GM12878 (cell line): ENCODE measurements around the gene C6orf15. TPM values are rescaled to one million over a fixed set of nuclear protein-coding genes. Genes with fewer than 3 reads are reported as not detected.

ENCODE experiments used
- ATAC-seq: fragments of 200-7000 bp; cut with Tn5 transposase; 3 replicates; pipeline ENCODE4 v1.9.1; 2020; ENCODE audit warnings: mild to moderate bottlenecking, moderate library complexity
- BruUV-seq: library from RNA; stranded (reverse); fragments of 400-500 nt; replicated peaks from 2 replicates; lab custom pipeline; 2021; lab: Mats Ljungman, UMichigan
- CTCF ChIA-PET: fragments of 300-600 bp; sonication (Branson Sonifier 250); formaldehyde crosslinking; extraction: SDS; loops from one replicate; lab custom pipeline; 2021; ENCODE audit warnings: inconsistent platforms; lab: Yijun Ruan, JAX
- POLR2A ChIA-PET: fragments of 350-600 bp; formaldehyde crosslinking; extraction: SDS; loops from one replicate; lab custom pipeline; 2021; ENCODE audit warnings: inconsistent platforms; lab: Charles Lee
- RAD21 ChIA-PET: fragments of 300-600 bp; sonication (Branson Sonifier 250); formaldehyde crosslinking; loops from one replicate; lab custom pipeline; 2023; ENCODE audit warnings: antibody characterized with exemption; ENCODE audit not compliant: unreplicated experiment; lab: Charles Lee
- SMC1A ChIA-PET: fragments of 300-600 bp; sonication (Branson Sonifier 250); formaldehyde crosslinking; loops from one replicate; lab custom pipeline; 2023; ENCODE audit not compliant: unreplicated experiment, uncharacterized antibody; lab: Charles Lee
- DNase-seq: peaks from one replicate; pipeline ENCODE4 v3.0.0-alpha.2; 2011; ENCODE audit warnings: low read depth, low spot score
- FAIRE-seq: peaks from 3 replicates; lab custom pipeline; 2011; peaks lifted over from hg19 to GRCh38; lab: Jason Lieb, UNC
- H2AFZ ChIP-seq: 2 replicates; pipeline ENCODE4 v1.6.0; 2011; ENCODE audit warnings: low read depth, low read length, control low read depth; ENCODE audit not compliant: control insufficient read depth
- H3K27ac ChIP-seq: 2 replicates; pipeline ENCODE4 v1.5.1; 2011; ENCODE audit warnings: control low read depth; ENCODE audit not compliant: control insufficient read depth, insufficient read depth
- H3K27me3 ChIP-seq, 2 experiments: replicated peaks in 1 of 2; 2 replicates each; pipeline versions ENCODE4 v1.6.0 to v1.6.1; 2011; ENCODE audit warnings: low read length in 1 of 2; ENCODE audit not compliant: control insufficient read depth in 2 of 2, insufficient read depth in 2 of 2
- H3K36me3 ChIP-seq, 2 experiments: 2 replicates each; pipeline ENCODE4 v1.5.1; 2011; ENCODE audit warnings: low read length in 1 of 2; ENCODE audit not compliant: control insufficient read depth in 2 of 2, insufficient read depth in 2 of 2
- H3K4me1 ChIP-seq: 2 replicates; pipeline ENCODE4 v1.6.1; 2011; ENCODE audit warnings: mild to moderate bottlenecking, low read length, moderate library complexity, mixed read lengths; ENCODE audit not compliant: control insufficient read depth, insufficient read depth
- H3K4me2 ChIP-seq: 2 replicates; pipeline ENCODE4 v1.6.0; 2011; ENCODE audit warnings: control low read depth; ENCODE audit not compliant: control insufficient read depth, insufficient read depth
- H3K4me3 ChIP-seq: fragments of 200-600 bp; sonication (generic); 2 replicates; pipeline ENCODE4 v1.5.1; 2016
- H3K79me2 ChIP-seq: 2 replicates; pipeline ENCODE4 v1.6.0; 2011; ENCODE audit warnings: low read length; ENCODE audit not compliant: control insufficient read depth, insufficient read depth
- H3K9ac ChIP-seq: 2 replicates; pipeline ENCODE4 v1.8.0; 2011; ENCODE audit warnings: low read length, control low read depth, mixed read lengths; ENCODE audit not compliant: control insufficient read depth, insufficient read depth
- H3K9me3 ChIP-seq: replicated peaks from 3 replicates; pipeline ENCODE4 v1.5.1; 2011; ENCODE audit warnings: mild to moderate bottlenecking, low read length; ENCODE audit not compliant: control insufficient read depth, insufficient read depth
- H4K20me1 ChIP-seq: 2 replicates; pipeline ENCODE4 v1.6.0; 2011; ENCODE audit not compliant: control insufficient read depth, insufficient read depth
- MEF2A ChIP-seq: IDR thresholded peaks from 2 replicates; pipeline ENCODE4 v1.6.1; 2011; ENCODE audit warnings: low read depth, mild to moderate bottlenecking, low read length, moderate library complexity; ENCODE audit not compliant: insufficient read depth
- SREBF1 ChIP-seq: IDR thresholded peaks from 2 replicates; pipeline ENCODE4 v1.6.1; 2012; ENCODE audit warnings: mild to moderate bottlenecking, low read length
- TCF12 ChIP-seq: IDR thresholded peaks from 2 replicates; pipeline ENCODE4 v1.6.1; 2011; ENCODE audit warnings: low read depth, mild to moderate bottlenecking, low read length
- ZNF217 ChIP-seq: fragments of 450-650 bp; IDR thresholded peaks from 2 replicates; pipeline ENCODE4 v1.6.1; 2017; ENCODE audit warnings: antibody characterized with exemption, mild to moderate bottlenecking
- WGBS: methylation state at CpG from one replicate; pipeline ENCODE4 v1.1.6; 2016; ENCODE audit warnings: low lambda C conversion rate; ENCODE audit not compliant: insufficient replicate concordance, insufficient coverage; ENCODE audit errors: missing lambda C conversion rate; 5-methylcytosine and 5-hydroxymethylcytosine counted together
- in situ Hi-C: fragments of 300-500 bp; cut with MboI; formaldehyde crosslinking; loops from 9 replicates; pipeline ENCODE4 v1.14.3; 2018; ENCODE audit warnings: mixed read lengths
- intact Hi-C: fragments of 100-400 bp; cut with micrococcal nuclease; formaldehyde crosslinking; loops from one replicate; pipeline ENCODE4 v1.14.2; 2022; ENCODE audit not compliant: unreplicated experiment
- polyA plus RNA-seq, 11 experiments: library from polyadenylated mRNA; depleted of rRNA in 4 of 11; unstranded in 6 of 11; stranded (reverse) in 5 of 11; fragments of >200 nt; fragmentation: Nextera tagmentation in 4 of 11; fragmentation: Illumina TruSeq in 1 of 11; extraction: Ambion mirVana in 4 of 11; extraction: Trizol in 1 of 11; gene quantifications; 1 replicate in 1 of 11; 2 replicates in 10 of 11; pipeline versions ENCODE4 v1.2.1 to v1.2.3, GENCODE V29; 2011 to 2016; ENCODE audit warnings: inconsistent platforms in 2 of 11, missing spikeins in 2 of 11, low read depth in 1 of 11
- total RNA-seq, 4 experiments: library from RNA; depleted of rRNA in 3 of 4; stranded (reverse); fragments of >200 nt in 3 of 4; fragmentation: Illumina TruSeq in 1 of 4; extraction: Trizol in 1 of 4; gene quantifications; 2 replicates each; pipeline versions ENCODE4 v1.2.1 to v1.2.3, GENCODE V29; 2013 to 2021
- TF ChIP-seq, protein P1 (sequence below): fragments of 150-350 bp; IDR thresholded peaks from 2 replicates; pipeline ENCODE4 v1.6.1; 2014; ENCODE audit warnings: mild to moderate bottlenecking, low read depth, low read length
- TF ChIP-seq, protein P2 (sequence below): IDR thresholded peaks from 2 replicates; pipeline ENCODE4 v1.6.1; 2012; ENCODE audit warnings: low read depth, low read length, improper control_type of control experiment
- TF ChIP-seq, protein P3 (sequence below): fragments of 450-650 bp; conservative IDR thresholded peaks from 2 replicates; pipeline ENCODE4 v1.6.1; 2017; ENCODE audit warnings: mild to moderate bottlenecking, moderate library complexity
- TF ChIP-seq, protein P4 (sequence below): fragments of 450-650 bp; IDR thresholded peaks from 2 replicates; pipeline ENCODE4 v1.6.1; 2016; ENCODE audit warnings: mild to moderate bottlenecking

C6orf15 gene
- total and polyA plus RNA-seq, 10 of the 15 experiments (the other 5 are each of a cell fraction or from before 2014, with no cell fraction given): not detected

GRCh38 chr6:31110825-31111582 lies 1.4 kb downstream of the C6orf15 start (continued):
- TF ChIP-seq, protein P1, sequence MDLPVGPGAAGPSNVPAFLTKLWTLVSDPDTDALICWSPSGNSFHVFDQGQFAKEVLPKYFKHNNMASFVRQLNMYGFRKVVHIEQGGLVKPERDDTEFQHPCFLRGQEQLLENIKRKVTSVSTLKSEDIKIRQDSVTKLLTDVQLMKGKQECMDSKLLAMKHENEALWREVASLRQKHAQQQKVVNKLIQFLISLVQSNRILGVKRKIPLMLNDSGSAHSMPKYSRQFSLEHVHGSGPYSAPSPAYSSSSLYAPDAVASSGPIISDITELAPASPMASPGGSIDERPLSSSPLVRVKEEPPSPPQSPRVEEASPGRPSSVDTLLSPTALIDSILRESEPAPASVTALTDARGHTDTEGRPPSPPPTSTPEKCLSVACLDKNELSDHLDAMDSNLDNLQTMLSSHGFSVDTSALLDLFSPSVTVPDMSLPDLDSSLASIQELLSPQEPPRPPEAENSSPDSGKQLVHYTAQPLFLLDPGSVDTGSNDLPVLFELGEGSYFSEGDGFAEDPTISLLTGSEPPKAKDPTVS: no peak
- TF ChIP-seq ZNF217 (no peak), TCF12 (no peak), MEF2A (no peak)
- TF ChIP-seq, protein P2, sequence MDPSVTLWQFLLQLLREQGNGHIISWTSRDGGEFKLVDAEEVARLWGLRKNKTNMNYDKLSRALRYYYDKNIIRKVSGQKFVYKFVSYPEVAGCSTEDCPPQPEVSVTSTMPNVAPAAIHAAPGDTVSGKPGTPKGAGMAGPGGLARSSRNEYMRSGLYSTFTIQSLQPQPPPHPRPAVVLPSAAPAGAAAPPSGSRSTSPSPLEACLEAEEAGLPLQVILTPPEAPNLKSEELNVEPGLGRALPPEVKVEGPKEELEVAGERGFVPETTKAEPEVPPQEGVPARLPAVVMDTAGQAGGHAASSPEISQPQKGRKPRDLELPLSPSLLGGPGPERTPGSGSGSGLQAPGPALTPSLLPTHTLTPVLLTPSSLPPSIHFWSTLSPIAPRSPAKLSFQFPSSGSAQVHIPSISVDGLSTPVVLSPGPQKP: no peak

GRCh38 chr6:31107052-31107451 lies 5.3 kb downstream of the C6orf15 start:
- ChIA-PET SMC1A (no interaction called here), RAD21 (no interaction called here), CTCF (no interaction called here), POLR2A (no interaction called here)
- H2AFZ ChIP-seq: no peak overlapping the region
- 33% methylated on average over 4 of the region's 4 CpGs for WGBS
- H3K4me3 ChIP-seq: no peak overlapping the region
- in situ Hi-C loops (no loop called here), intact Hi-C loops (no loop called here)
- no peak overlapping the region for H3K9ac ChIP-seq
- no TSS peak for BruUV-seq
- no peak overlapping the region for H3K27ac ChIP-seq
- no peak for TF ChIP-seq SREBF1
- TF ChIP-seq, protein P3, sequence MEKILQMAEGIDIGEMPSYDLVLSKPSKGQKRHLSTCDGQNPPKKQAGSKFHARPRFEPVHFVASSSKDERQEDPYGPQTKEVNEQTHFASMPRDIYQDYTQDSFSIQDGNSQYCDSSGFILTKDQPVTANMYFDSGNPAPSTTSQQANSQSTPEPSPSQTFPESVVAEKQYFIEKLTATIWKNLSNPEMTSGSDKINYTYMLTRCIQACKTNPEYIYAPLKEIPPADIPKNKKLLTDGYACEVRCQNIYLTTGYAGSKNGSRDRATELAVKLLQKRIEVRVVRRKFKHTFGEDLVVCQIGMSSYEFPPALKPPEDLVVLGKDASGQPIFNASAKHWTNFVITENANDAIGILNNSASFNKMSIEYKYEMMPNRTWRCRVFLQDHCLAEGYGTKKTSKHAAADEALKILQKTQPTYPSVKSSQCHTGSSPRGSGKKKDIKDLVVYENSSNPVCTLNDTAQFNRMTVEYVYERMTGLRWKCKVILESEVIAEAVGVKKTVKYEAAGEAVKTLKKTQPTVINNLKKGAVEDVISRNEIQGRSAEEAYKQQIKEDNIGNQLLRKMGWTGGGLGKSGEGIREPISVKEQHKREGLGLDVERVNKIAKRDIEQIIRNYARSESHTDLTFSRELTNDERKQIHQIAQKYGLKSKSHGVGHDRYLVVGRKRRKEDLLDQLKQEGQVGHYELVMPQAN: no peak
- TF ChIP-seq, protein P4, sequence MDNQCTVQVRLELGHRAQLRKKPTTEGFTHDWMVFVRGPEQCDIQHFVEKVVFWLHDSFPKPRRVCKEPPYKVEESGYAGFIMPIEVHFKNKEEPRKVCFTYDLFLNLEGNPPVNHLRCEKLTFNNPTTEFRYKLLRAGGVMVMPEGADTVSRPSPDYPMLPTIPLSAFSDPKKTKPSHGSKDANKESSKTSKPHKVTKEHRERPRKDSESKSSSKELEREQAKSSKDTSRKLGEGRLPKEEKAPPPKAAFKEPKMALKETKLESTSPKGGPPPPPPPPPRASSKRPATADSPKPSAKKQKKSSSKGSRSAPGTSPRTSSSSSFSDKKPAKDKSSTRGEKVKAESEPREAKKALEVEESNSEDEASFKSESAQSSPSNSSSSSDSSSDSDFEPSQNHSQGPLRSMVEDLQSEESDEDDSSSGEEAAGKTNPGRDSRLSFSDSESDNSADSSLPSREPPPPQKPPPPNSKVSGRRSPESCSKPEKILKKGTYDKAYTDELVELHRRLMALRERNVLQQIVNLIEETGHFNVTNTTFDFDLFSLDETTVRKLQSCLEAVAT: no peak
- no peaks in the 10 kb centered on the region for H3K79me2 ChIP-seq
- H4K20me1 ChIP-seq: no peaks in the 10 kb centered on the region
- no peaks in the 10 kb centered on the region for H3K36me3 ChIP-seq
- no peaks in the 10 kb centered on the region for H3K9me3 ChIP-seq
- no peak overlapping the region for H3K4me2 ChIP-seq
- no peak for FAIRE-seq
- peaks cover 0 to 1% of the 10 kb centered on the region in 2 experiments; a peak in 2 of 4 replicates for H3K27me3 ChIP-seq
- DNase-seq: no peak
- H3K4me1 ChIP-seq: no peaks in the 10 kb centered on the region
- ATAC-seq: no peak
